AG09309 (cell line): Measurements from ENCODE around the gene SLC2A8.

Experiments used
- DNase-seq: peaks from one replicate; pipeline ENCODE4 v3.0.0-alpha.2; 2010; ENCODE audit warnings: low read depth
- H3K4me3 ChIP-seq: 2 replicates; pipeline ENCODE4 v1.5.1; 2011; ENCODE audit warnings: mild to moderate bottlenecking, low read depth, low read length, moderate library complexity; ENCODE audit not compliant: control insufficient read depth
- TF ChIP-seq, protein P1 (sequence below): IDR thresholded peaks from 2 replicates; pipeline ENCODE4 v1.5.1; 2011; ENCODE audit warnings: mild to moderate bottlenecking, low read depth, low read length, inconsistent platforms; ENCODE audit not compliant: insufficient read depth, control insufficient read depth; ENCODE audit errors: missing control alignments

The SLC2A8 gene

DNA sequence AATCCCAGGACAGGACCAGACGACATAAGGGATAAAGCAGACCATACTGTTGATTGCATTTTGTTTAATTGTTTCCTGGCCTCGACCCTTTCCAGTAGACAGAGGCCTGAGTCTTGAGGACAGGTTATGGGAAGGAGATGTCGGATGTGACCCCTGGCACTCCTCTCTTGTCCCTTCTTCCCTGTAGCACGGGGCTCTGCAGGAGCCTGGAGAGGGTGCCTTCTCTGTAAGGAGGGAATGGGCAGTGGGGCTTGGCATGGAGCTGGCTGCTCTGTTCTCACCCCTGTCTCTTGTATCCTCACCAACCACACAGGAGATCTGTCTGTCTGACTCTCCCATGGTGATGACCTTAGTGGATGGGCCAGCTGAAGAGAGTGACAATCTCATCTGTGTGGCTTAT is 40.1 kb upstream of the SLC2A8 start:
- no peak overlapping the region for H3K4me3 ChIP-seq
- TF ChIP-seq, protein P1, sequence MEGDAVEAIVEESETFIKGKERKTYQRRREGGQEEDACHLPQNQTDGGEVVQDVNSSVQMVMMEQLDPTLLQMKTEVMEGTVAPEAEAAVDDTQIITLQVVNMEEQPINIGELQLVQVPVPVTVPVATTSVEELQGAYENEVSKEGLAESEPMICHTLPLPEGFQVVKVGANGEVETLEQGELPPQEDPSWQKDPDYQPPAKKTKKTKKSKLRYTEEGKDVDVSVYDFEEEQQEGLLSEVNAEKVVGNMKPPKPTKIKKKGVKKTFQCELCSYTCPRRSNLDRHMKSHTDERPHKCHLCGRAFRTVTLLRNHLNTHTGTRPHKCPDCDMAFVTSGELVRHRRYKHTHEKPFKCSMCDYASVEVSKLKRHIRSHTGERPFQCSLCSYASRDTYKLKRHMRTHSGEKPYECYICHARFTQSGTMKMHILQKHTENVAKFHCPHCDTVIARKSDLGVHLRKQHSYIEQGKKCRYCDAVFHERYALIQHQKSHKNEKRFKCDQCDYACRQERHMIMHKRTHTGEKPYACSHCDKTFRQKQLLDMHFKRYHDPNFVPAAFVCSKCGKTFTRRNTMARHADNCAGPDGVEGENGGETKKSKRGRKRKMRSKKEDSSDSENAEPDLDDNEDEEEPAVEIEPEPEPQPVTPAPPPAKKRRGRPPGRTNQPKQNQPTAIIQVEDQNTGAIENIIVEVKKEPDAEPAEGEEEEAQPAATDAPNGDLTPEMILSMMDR = no peak
- DNase-seq = no peak

DNA sequence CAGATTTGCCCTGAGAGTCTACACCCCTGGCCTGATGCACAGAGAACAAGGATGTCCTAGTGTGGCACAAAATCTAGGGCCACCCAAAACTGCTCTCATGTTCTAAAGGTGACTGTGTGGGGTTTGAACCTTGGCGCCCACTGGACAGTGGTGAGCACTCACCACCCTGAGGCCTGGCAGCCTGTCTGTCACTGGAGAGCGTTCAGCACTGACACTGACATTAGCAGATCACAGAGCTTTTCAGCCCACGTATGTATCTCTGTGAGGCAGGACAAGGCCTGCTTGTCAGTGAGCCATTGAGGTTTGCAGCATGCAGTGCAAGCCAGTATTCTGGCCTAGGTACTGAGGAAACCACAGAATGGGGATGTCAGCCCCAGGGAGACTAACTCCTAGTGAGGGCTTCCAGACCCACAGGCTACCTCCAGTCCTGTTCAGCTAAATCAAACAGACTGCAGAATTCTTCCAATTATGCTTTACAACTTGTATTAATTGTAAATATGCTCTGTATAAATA is 38.9 kb upstream of the SLC2A8 start:
- TF ChIP-seq, protein P1 = no peak
- no peak overlapping the region for H3K4me3 ChIP-seq
- no peak for DNase-seq

DNA sequence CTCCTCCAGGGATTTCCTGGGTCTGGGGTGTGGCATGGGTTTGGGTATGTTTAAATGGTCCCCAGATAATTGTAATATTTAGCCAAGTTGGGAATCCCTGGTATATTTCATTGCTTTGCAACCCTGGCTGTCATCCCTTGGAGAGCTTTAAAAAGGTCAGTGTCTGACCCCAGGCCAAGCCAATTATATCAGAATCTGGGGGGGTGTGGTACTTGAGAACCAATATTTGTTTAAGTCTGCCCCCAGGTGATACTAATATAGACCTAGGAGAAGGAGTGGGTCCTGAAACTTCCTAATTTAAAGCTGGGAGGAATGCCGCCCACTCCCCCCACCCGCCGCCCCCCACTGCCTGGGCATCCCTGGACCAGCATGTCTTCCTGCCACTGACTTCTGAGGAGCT is 38.2 kb upstream of the SLC2A8 start:
- no peak for DNase-seq
- TF ChIP-seq, protein P1 = no peak
- H3K4me3 ChIP-seq = no peak overlapping the region

DNA sequence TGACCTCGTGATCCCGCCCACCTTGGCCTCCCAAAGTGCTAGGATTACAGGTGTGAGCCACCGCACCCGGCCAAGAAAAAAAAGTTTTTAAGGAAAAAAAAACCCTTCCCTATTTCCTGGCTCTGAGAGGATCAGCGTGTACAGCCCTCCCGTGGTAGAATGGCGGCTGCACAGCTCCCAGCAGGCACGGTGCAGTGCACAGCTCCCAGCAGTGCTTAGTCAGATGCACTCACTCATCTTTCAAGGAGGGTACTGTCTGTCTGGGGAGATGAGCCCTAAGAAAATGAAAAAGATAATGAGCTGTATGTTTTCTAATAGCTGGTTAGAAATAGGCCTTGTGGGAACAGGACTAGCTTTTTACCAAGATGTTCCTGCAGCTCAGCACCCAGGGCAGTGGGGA is 36.7 kb upstream of the SLC2A8 start:
- DNase-seq = peak; percentile 29
- TF ChIP-seq, protein P1 = peak; percentile 75
- H3K4me3 ChIP-seq = no peak overlapping the region

DNA sequence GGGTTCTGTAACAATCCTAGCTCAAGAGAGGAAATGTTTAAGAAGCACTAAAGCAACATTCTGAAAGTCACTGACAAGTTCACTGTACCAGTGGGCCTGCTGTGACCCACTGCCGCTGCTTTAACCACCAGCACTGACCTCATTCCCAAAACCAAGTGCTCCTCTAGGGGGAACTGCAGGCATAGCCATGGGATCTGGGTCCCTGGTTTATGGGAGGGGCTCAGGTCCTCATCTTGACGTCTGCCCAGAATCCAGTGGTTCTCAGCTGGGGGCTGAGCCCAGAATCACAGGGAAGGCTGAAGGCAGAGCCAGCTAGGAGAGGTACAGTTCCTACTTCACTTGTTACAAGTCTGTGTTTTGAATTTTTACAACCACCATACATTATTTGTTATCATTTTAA is 36.1 kb upstream of the SLC2A8 start:
- no peak for DNase-seq
- no peak overlapping the region for H3K4me3 ChIP-seq
- TF ChIP-seq, protein P1 = peak; percentile 24

DNA sequence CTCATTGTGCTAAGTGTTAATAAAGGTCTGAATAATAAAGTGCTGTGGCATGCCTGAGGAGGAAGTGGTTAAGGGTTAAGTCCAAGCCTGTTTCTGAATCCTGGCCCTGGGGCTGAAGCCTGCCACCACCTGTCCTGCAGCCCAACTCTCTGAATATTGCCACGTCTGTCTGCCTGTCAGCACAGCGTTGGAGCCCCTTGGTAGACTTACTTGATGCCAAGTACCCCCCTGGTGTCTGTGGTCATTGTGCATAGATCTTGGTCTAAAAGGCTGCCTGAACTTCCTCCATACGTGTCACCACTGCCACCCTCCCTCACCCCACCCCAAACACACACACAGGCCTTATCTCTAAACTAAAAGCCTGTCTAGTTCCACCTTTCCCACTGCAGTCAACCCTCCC is 35.4 kb upstream of the SLC2A8 start:
- no peak overlapping the region for H3K4me3 ChIP-seq
- no peak for DNase-seq

More for the DNA sequence above, 35.4 kb upstream of the SLC2A8 start:
- TF ChIP-seq, protein P1 = no peak
